ENCODE data around the gene SLC35A5.

GRCh38 chr3:112560721-112561483 lies 943 bp upstream of the SLC35A5 start:
- TF ChIP-seq CTCF (IDR thresholded peaks at IDR 0.05) (no peak), POLR2A (IDR thresholded peaks at IDR 0.05) (no peak)
